ENCODE data around the gene CUL1. TPM values are rescaled to one million over a fixed set of nuclear protein-coding genes. Genes with fewer than 3 reads are reported as not detected.

Gene CUL1
- total RNA-seq (2014; rRNA removed; shearing (Covaris generic)), result 48.0 and 56.0 TPM in 2 replicates

- peak; percentile 67 for DNase-seq (ENCODE audit: low spot score)
These were observed at the start of gene CUL1 for GRCh38 chr7:148698397-148699023. TSS of gene CUL1 (plus strand) at chr7:148698903. CDS start at chr7:148730123, 31,220 bp downstream.

GRCh38 chr7:148650232-148650858 lies 48.4 kb upstream of the CUL1 start:
- no peak for DNase-seq (ENCODE audit: low spot score)

DNA sequence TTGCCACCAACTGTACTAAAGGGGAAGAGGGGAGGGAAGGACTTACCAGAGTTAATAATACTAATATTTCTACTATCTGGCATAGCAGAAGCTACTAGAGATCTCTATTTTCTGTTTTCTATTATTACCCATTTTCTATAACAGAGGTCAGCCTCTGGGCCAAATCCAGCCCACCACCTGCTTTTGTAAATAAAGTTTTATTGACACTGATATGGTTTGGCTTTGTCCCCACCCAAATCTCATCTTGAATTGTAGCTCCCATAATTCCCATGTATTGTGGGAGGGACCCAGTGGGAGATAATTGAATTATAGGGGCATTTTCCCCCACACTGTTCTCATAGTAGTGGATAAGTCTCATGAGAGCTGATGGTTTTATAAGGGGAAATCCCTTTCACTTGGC lies 45.9 kb upstream of the CUL1 start:
- DNase-seq (ENCODE audit: low spot score), result no peak

DNA sequence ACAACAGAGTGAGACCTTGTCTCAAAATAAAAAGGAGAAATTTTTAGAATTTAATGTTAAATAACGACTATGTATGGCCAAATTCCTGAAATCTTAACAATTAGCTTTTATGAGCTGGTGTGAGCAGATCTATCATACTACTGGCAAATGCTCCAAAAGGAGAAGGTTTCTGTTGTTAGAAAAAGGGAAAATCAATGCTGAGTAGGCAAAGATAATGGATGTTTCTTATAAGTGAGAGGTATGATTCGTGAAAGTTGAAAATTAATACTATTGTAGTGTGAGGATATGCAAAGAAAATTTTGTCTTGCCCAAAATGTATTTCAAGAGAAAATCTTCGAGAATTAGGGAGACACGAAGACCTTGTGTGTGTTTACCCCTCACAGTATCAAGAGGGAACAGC lies 40.8 kb upstream of the CUL1 start:
- DNase-seq (ENCODE audit: low spot score), result no peak

GRCh38 chr7:148661471-148661870 lies 37.2 kb upstream of the CUL1 start:
- no peak for DNase-seq (ENCODE audit: low spot score)

DNA sequence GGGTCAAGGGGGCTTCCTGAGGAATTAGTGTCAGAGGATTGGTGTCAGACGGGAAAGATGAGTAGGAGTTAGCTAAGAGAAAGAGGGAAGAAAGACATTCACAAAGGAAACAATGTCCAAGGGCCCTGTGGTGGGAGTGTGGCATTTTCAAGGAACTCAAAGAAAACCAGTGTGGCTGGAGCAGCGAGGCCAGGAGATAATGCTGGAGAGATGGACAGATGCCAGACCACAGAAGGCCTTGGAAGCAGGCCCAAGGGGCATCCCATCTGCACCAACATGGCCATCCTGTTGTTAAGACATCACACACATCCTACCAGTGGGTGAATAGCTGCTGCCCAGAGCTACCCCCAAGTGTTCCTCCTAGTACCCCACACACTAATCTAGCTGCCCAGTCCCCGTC lies 36.1 kb upstream of the CUL1 start:
- DNase-seq (ENCODE audit: low spot score), result no peak

DNA sequence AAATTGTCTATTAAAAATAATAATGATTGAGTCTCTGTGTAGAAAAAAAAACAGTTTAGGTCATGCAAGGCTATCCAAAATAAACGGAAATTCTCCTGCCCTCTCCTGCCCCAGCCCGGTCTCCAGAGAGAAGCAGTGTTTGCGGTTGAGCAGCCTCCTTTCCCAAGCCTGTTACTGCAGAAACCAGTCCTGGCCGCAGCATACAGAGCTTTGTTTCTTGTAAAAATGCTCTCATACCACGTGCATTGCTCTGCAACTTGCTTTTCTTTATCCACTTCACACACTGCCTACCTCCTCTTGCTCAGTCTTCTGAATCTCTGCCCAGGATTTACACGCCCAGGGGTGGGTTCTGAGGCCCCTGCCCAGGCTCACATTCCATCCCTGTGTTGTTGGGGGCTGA lies 34.4 kb upstream of the CUL1 start:
- no peak for DNase-seq (ENCODE audit: low spot score)

GRCh38 chr7:148665221-148665620 lies 33.5 kb upstream of the CUL1 start:
- DNase-seq (ENCODE audit: low spot score), result no peak

DNA sequence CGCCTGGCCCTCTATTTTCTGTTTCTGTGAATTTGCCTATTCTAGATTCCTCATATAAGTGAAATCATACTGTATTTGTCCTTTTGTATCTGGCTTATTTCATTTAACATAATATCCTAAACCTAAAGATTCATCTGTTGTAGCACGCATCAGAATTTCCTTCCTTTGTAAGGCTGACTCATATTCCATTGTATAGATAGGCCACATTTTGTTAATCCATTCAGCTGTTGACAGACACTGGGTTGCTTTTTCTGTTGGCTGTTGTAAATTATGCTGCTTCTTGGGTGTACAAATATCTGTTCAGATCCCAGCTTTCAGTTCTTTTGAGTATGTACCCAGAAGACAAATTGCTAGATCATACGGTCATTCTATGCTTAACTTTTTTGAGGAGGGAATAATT lies 28.8 kb upstream of the CUL1 start:
- DNase-seq (ENCODE audit: low spot score), result no peak

DNA sequence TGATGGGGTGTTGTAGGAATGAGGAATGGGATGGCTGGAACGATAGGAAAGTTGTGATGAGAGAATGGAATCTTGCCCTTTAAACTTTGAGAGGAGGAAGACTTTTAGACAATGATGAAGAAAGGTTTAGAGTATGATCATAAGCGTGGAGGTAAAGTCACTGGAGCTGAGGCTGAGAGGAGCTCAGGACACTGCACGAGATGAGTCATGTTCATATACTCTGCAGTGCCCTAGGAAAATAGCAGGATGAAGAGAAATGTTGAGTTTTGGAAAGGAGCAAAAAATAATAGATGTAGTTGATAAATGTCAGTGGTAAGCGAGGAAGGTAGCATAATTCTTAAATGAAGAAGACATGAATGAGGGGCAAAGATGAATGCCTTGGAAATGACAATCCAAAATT lies 28.3 kb upstream of the CUL1 start:
- no peak for DNase-seq (ENCODE audit: low spot score)

GRCh38 chr7:148670807-148671206 lies 27.9 kb upstream of the CUL1 start:
- no peak for DNase-seq (ENCODE audit: low spot score)

GRCh38 chr7:148672041-148672440 lies 26.7 kb upstream of the CUL1 start:
- DNase-seq (ENCODE audit: low spot score), result no peak

DNA sequence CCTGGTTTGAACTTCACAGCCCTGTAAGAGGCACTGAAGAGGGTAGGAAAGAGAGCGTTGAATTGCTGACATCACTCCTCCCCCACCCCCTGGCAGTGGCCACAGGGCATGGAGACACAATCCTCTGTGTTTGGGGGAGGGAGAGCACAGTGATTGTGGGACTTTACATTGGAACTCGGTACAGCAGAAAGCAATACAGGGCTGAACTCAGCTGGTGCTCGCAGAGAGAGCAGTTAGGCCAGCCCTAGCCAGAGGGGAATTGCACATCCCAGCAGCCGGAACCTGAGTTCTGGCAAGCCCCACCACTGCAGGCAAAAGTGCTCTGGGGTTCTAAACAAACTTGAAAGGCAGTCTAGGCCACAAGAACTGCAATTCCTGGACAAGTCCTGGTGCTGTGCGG lies 24.0 kb upstream of the CUL1 start:
- no peak for DNase-seq (ENCODE audit: low spot score)

- no peak for DNase-seq (ENCODE audit: low spot score)
These were observed 22.4 kb upstream of the CUL1 start for GRCh38 chr7:148676291-148676690.

- no peak for DNase-seq (ENCODE audit: low spot score)
These were observed 16.9 kb upstream of the CUL1 start for GRCh38 chr7:148681821-148682220.

DNA sequence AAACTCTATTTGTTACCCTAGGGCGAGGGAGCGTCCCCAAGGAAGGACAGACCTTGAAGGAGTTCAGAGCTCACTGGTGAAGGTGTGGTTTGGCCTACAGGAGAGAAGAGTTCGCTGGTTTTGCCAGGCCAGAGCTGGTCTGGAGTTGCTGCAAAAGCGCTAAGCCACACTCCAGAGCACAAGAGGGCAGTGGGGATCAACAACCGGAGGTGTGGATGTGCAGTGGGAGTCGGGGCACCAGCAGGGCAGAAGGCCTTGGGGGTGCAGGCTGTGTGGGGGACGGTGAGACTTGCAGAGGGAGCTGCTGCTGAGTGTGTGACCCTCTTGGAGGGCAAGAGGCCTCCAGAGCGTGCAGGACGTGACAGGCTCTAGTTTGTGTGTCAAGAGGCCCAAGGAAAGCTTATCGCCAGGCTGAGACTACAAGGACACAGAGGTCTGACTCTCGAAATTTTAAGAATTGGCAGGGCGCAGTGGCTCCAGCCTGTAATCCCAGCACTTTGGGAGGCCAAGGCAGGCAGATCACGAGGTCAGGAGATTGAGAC lies 14.3 kb upstream of the CUL1 start:
- DNase-seq (ENCODE audit: low spot score), result no peak

- no peak for DNase-seq (ENCODE audit: low spot score)
These were observed 12.3 kb upstream of the CUL1 start for GRCh38 chr7:148686312-148686937.

DNA sequence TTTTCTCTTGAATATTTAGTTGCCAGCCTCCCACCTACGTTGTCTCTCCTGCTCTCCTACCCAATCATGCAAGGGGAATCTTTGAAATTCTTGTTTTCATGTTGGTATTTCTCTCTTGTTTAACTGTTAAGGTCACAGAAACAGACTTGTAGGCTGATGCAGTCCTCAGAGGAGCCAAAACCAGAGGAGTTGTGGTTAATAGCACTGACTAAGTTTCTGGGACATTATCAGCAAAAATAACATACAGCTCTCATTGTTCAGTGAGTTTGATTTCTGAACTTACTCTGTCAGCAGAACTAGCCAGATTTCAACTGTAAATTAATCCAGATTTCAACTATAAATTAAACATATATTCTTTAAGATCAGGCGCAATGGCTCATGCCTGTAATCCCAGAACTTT lies 11.1 kb upstream of the CUL1 start:
- DNase-seq (ENCODE audit: low spot score), result no peak

DNA sequence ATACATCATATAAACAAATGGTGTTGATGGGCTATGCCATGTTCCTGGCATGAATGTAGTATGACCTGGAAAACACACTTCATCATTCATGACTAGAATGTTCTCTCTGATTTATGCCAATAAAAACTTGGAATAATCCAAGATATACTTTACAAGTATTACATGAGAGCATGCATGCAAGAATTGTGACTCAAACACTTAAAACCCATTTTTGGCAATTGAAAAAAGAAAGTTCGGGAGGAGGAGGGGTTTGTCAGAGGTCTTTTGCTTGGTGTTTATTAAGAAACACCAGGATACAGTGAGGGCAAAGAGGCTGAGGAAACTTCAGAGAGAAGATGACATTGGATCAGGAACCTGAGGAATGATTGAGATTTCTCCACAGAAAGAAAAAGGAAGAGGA lies 10.2 kb upstream of the CUL1 start:
- DNase-seq (ENCODE audit: low spot score), result no peak

GRCh38 chr7:148693651-148694050 lies 5.1 kb upstream of the CUL1 start:
- no peak for DNase-seq (ENCODE audit: low spot score)

DNA sequence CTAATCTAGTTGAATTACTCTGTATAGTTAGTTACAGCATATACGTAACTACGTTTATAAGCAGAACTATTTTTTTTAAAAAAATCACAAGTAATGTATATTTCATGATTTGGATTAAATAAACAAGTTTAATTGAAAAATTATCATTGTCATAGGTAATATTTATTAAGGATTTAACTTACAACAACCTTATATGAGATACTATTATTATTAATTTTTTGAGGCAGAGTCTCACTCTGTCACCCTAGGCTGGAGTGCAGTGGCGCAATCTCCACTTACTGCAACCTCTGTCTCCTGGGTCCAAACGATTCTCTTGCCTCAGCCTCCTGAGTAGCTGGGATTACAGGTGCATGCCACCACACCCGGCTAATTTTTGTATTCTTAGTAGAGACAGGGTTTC lies 4.1 kb upstream of the CUL1 start:
- no peak for DNase-seq (ENCODE audit: low spot score)

DNA sequence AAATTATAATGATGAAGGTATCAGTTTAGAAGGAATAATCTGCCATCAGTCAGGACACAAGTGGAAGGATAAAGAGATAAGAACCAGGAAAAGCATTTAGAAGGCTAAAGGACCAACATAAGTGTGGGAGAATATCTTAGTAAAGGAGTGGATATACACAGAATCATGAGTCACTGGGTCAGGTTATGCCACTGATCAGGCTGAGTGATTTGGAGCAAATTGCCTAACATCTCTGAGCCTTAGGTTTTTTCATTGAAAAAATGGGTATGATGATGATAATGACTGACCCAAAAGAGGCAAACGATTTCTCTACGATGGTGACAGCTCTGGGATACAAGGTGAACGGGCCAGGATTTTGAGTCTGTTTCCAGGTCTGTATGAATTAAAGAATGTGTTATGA lies 2.8 kb upstream of the CUL1 start:
- no peak for DNase-seq (ENCODE audit: low spot score)

GRCh38 chr7:148696787-148697186 lies 1.9 kb upstream of the CUL1 start:
- DNase-seq (ENCODE audit: low spot score), result no peak

All from H4 (cell line).